ENCODE results near the gene CBX4. TPM values are rescaled to one million over a fixed set of nuclear protein-coding genes. Genes with fewer than 3 reads are reported as not detected.

Gene CBX4
- total and polyA plus RNA-seq, 7 experiments from 2014 or later = 4.0 to 134 (median 78.3) TPM

GRCh38 chr17:79784353-79785016 lies 54.8 kb downstream of the CBX4 start:
- DNase-seq (no peak), ATAC-seq (no peak)
- intact Hi-C loops (cut with micrococcal nuclease) = loop anchor here in 1 of 2 donors (5.0 kb wide), 2 partner anchors 133 to 188 kb away; no protein-coding TSS in a partner anchor
- Mint-ChIP-seq H3K9me3 (no peaks in the 10 kb centered on the region), H3K27ac (no peak overlapping the region), H3K4me1 (peaks cover 0 to 17% (median 8%) of the 10 kb centered on the region in 7 donors), H3K4me3 (no peak overlapping the region), H3K36me3 (no peaks in the 10 kb centered on the region), H3K27me3 (peaks cover 48 to 88% (median 74%) of the 10 kb centered on the region in 5 donors)
- no peaks in the 10 kb centered on the region for H3K36me3 ChIP-seq (ENCODE audit: control insufficient read depth in 2 of 3, insufficient read depth in 3 of 3, low read length in 3 of 3)
- H3K27me3 ChIP-seq (ENCODE audit: control insufficient read depth in 2 of 2, insufficient read depth in 2 of 2, low read length in 2 of 2) = peaks cover 3 to 9% of the 10 kb centered on the region in 2 donors
- H3K4me3 ChIP-seq (ENCODE audit: low read length) = no peak overlapping the region
- no peaks in the 10 kb centered on the region for H3K4me1 ChIP-seq (ENCODE audit: control insufficient read depth in 2 of 2, insufficient read depth in 2 of 2, low read length in 2 of 2)
- H3K27ac ChIP-seq (ENCODE audit: low read depth, low read length) = no peak overlapping the region
- ChIA-PET CTCF (no interaction called here), POLR2A (no interaction called here)
- no peaks in the 10 kb centered on the region for H3K9me3 ChIP-seq (ENCODE audit: control insufficient read depth in 2 of 3, low read length in 3 of 3)

DNA sequence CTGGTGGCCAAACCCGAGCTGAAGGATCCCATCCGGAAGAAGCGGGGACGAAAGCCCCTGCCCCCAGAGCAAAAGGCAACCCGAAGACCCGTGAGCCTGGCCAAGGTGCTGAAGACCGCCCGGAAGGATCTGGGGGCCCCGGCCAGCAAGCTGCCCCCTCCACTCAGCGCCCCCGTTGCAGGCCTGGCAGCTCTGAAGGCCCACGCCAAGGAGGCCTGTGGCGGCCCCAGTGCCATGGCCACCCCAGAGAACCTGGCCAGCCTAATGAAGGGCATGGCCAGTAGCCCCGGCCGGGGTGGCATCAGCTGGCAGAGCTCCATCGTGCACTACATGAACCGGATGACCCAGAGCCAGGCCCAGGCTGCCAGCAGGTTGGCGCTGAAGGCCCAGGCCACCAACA lies 55.3 kb downstream of the CBX4 start:
- Histone ChIP-seq H3K27me3 (ENCODE audit: control insufficient read depth in 2 of 2, insufficient read depth in 2 of 2, low read length in 2 of 2) (peaks cover 6 to 8% of the 10 kb centered on the region in 2 donors), H3K4me1 (ENCODE audit: control insufficient read depth in 2 of 2, insufficient read depth in 2 of 2, low read length in 2 of 2) (peaks cover 0 to 1% of the 10 kb centered on the region in 2 donors), H3K36me3 (ENCODE audit: control insufficient read depth in 2 of 3, insufficient read depth in 3 of 3, low read length in 3 of 3) (no peaks in the 10 kb centered on the region), H3K27ac (ENCODE audit: low read depth, low read length) (no peak overlapping the region), H3K4me3 (ENCODE audit: low read length) (no peak overlapping the region), H3K9me3 (ENCODE audit: control insufficient read depth in 2 of 3, low read length in 3 of 3) (no peaks in the 10 kb centered on the region)
- H3K4me1 Mint-ChIP-seq = peaks cover 2 to 21% (median 9%) of the 10 kb centered on the region in 7 donors
- no peak overlapping the region for H3K27ac Mint-ChIP-seq
- ChIA-PET CTCF (interaction anchor here (0.6 kb wide), 1 partner anchor 40 kb away, joined by 3 read pairs; no protein-coding TSS in a partner anchor), POLR2A (no interaction called here)
- H3K9me3 Mint-ChIP-seq = no peaks in the 10 kb centered on the region
- H3K36me3 Mint-ChIP-seq = no peaks in the 10 kb centered on the region
- no peak overlapping the region for H3K4me3 Mint-ChIP-seq
- ATAC-seq (no peak), DNase-seq (no peak)
- H3K27me3 Mint-ChIP-seq = peaks cover 48 to 88% (median 74%) of the 10 kb centered on the region in 5 donors
- intact Hi-C loops (cut with micrococcal nuclease) = no loop called here

Other genes starting within 250 kb of the CBX4 start
- gene RBFOX3, start 228.4 kb downstream of the CBX4 start, total RNA-seq = under 1 TPM in 2 of 5 experiments, not detected in 3; 0.19 to 0.86 TPM
- gene RBFOX3, start 228.4 kb downstream of the CBX4 start, polyA plus RNA-seq = under 1 TPM in 1 of 2 donors, not detected in 1; 0.13 TPM
- gene ENPP7, start 108.5 kb downstream of the CBX4 start, total RNA-seq = not detected
- gene ENPP7, start 108.5 kb downstream of the CBX4 start, polyA plus RNA-seq = under 1 TPM in 1 of 2 donors, not detected in 1; 0.12 TPM
- gene CBX2, start 61.3 kb downstream of the CBX4 start, total RNA-seq = 1 to 10 TPM in 1 of 5 experiments, under 1 TPM in 4; 0.24 to 4.4 (median 0.41) TPM
- gene CBX2, start 61.3 kb downstream of the CBX4 start, polyA plus RNA-seq = under 1 TPM in 1 of 2 donors, not detected in 1; 0.41 TPM
- 10 to 100 TPM in 1 of 5 experiments, 1 to 10 TPM in 4; 2.4 to 11.9 (median 3.0) TPM for gene CBX8, start 42.4 kb downstream of the CBX4 start, total RNA-seq
- gene CBX8, start 42.4 kb downstream of the CBX4 start, polyA plus RNA-seq = 1 to 10 TPM in 1 of 2 donors, under 1 TPM in 1; 0.96 to 1.9 TPM
- gene TBC1D16, start 196.4 kb upstream of the CBX4 start, total RNA-seq = 1 to 10 TPM in 4 of 5 experiments, under 1 TPM in 1; 0.95 to 2.5 (median 1.6) TPM
- gene TBC1D16, start 196.4 kb upstream of the CBX4 start, polyA plus RNA-seq = under 1 TPM; 0.44 to 0.85 TPM
- gene CCDC40, start 197.2 kb upstream of the CBX4 start, total RNA-seq = 1 to 10 TPM in 2 of 5 experiments, under 1 TPM in 3; 0.43 to 3.0 (median 0.79) TPM
- gene CCDC40, start 197.2 kb upstream of the CBX4 start, polyA plus RNA-seq = not detected